HUES48 (cell line): ENCODE results near the gene ZNF445.

Experiments used
- H3K27ac ChIP-seq: one replicate; pipeline ENCODE4 v1.7.0; 2013; ENCODE audit warnings: low read depth, low read length, inconsistent platforms
- H3K27me3 ChIP-seq: 2 replicates; pipeline ENCODE4 v1.6.1; 2013; ENCODE audit warnings: mild to moderate bottlenecking, low read length; ENCODE audit not compliant: control insufficient read depth, insufficient read depth
- H3K36me3 ChIP-seq: 2 replicates; pipeline ENCODE4 v1.6.1; 2013; ENCODE audit warnings: low read length; ENCODE audit not compliant: control insufficient read depth, insufficient read depth
- H3K4me1 ChIP-seq: 2 replicates; pipeline ENCODE4 v1.6.1; 2013; ENCODE audit warnings: mild to moderate bottlenecking, low read length; ENCODE audit not compliant: control insufficient read depth, insufficient read depth
- H3K4me3 ChIP-seq: 2 replicates; pipeline ENCODE4 v1.5.1; 2013; ENCODE audit warnings: mild to moderate bottlenecking, low read depth, low read length
- H3K9ac ChIP-seq: 2 replicates; pipeline ENCODE4 v1.6.1; 2013; ENCODE audit warnings: mild to moderate bottlenecking, low read depth, low read length, moderate library complexity
- H3K9me3 ChIP-seq: 2 replicates; pipeline ENCODE4 v1.6.1; 2013; ENCODE audit warnings: low read length; ENCODE audit not compliant: control insufficient read depth, insufficient read depth

ZNF445 gene

GRCh38 chr3:44477312-44478030 lies at the start of gene ZNF445:
Gene ZNF445 (minus strand): TSS chr3:44477670. CDS start chr3:44455549, 22,121 bp downstream.
- H3K36me3 ChIP-seq = no peaks in the 10 kb centered on the region
- peak within 1 kb of the TSS; percentile 51 for H3K27ac ChIP-seq
- H3K4me1 ChIP-seq = peaks cover 31% of the 10 kb centered on the region
- peak within 1 kb of the TSS; percentile 58 for H3K9ac ChIP-seq
- H3K9me3 ChIP-seq = no peaks in the 10 kb centered on the region
- H3K27me3 ChIP-seq = no peaks in the 10 kb centered on the region
- peak within 1 kb of the TSS; percentile 90 for H3K4me3 ChIP-seq

- no peak overlapping the region for H3K27ac ChIP-seq
- no peaks in the 10 kb centered on the region for H3K9me3 ChIP-seq
- peaks cover 4% of the 10 kb centered on the region; the same call in 1 of the 2 replicates for H3K27me3 ChIP-seq
- H3K36me3 ChIP-seq = no peaks in the 10 kb centered on the region
- H3K4me1 ChIP-seq = peaks cover 7% of the 10 kb centered on the region; the same call in 1 of the 2 replicates
- H3K4me3 ChIP-seq = no peak overlapping the region
- no peak overlapping the region for H3K9ac ChIP-seq
Observed at GRCh38 chr3:44525060-44525459, 47.6 kb upstream of the ZNF445 start.

DNA sequence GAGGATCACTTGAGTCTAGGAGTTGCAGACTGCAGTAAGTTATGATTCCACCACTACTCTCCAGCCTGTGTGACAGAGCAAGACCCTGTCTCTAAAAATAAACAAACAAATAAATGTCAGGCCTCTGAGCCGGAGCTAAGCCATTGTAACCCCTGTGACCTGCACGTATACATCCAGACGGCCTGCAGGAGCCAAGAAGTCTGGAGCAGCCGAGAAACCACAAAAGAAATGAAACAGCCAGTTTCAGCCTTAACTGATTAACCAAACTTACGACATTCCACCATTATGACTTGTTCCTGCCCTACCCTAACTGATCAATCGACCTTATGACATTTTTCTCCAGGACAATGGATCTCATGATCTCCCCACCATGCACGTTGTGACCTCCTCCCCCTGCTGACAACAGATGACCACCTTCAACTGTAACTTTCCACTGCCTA lies 45.0 kb upstream of the ZNF445 start:
- no peaks in the 10 kb centered on the region for H3K9me3 ChIP-seq
- peaks cover 7% of the 10 kb centered on the region; the same call in 1 of the 2 replicates for H3K4me1 ChIP-seq
- no peak overlapping the region for H3K9ac ChIP-seq
- H3K27me3 ChIP-seq = no peaks in the 10 kb centered on the region
- H3K36me3 ChIP-seq = no peaks in the 10 kb centered on the region
- H3K4me3 ChIP-seq = no peak overlapping the region
- H3K27ac ChIP-seq = no peak overlapping the region

DNA sequence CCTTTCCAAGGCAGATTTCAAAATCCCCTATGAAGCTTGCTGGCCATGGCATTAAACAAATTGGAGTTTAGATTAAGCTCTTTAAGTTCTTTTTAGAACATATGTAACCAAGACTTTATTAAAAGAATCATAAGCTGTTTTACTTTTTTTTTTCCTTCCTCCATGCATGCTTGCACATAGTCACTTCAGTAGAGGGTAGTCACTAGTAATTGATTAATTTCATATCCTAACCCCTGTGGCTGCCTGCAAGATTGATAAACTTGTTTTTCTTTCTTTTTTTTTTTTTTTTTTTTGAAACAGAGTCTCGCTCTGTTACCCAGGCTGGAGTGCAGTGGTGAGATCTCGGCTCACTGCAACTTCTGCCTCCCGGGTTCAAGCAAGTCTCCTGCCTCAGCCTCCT lies 44.3 kb upstream of the ZNF445 start:
- Histone ChIP-seq H3K27me3 (no peaks in the 10 kb centered on the region), H3K9ac (no peak overlapping the region), H3K9me3 (no peaks in the 10 kb centered on the region), H3K36me3 (no peaks in the 10 kb centered on the region), H3K27ac (no peak overlapping the region), H3K4me1 (peaks cover 7% of the 10 kb centered on the region; the same call in 1 of the 2 replicates), H3K4me3 (no peak overlapping the region)

DNA sequence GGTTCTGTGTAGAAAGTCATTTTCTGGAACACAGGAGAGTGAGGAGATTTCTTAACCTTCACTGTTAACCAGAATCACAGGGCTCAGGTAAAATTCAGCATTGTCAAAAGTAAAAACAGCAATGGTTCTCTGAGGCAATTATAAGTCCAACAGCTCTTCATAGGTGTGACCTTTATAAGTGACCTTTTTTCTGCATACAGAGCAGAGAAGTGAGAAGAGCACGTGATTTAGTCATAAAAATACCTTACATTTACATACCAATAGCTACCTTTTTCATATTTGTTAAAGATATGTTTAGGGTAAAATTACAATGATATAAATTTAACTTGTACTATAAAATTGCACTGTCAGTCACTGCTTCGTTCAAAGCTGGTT lies 41.3 kb upstream of the ZNF445 start:
- Histone ChIP-seq H3K27me3 (no peaks in the 10 kb centered on the region), H3K9me3 (no peaks in the 10 kb centered on the region), H3K27ac (no peak overlapping the region), H3K9ac (no peak overlapping the region), H3K4me1 (peaks cover 7% of the 10 kb centered on the region; the same call in 1 of the 2 replicates), H3K4me3 (no peak overlapping the region), H3K36me3 (no peaks in the 10 kb centered on the region)

- H3K27ac ChIP-seq = no peak overlapping the region
Observed at GRCh38 chr3:44516230-44516629, 38.8 kb upstream of the ZNF445 start.

GRCh38 chr3:44513513-44513912 lies 36.0 kb upstream of the ZNF445 start:
- Histone ChIP-seq H3K27me3 (no peaks in the 10 kb centered on the region), H3K9ac (no peak overlapping the region), H3K4me3 (no peak overlapping the region), H3K4me1 (peaks cover 17% of the 10 kb centered on the region; the same call in 1 of the 2 replicates), H3K36me3 (no peaks in the 10 kb centered on the region), H3K27ac (no peak overlapping the region), H3K9me3 (no peaks in the 10 kb centered on the region)

More at GRCh38 chr3:44516230-44516629, 38.8 kb upstream of the ZNF445 start:
- Histone ChIP-seq H3K4me3 (no peak overlapping the region), H3K4me1 (peaks cover 15% of the 10 kb centered on the region), H3K36me3 (no peaks in the 10 kb centered on the region), H3K9ac (no peak overlapping the region), H3K27me3 (no peaks in the 10 kb centered on the region), H3K9me3 (no peaks in the 10 kb centered on the region)

DNA sequence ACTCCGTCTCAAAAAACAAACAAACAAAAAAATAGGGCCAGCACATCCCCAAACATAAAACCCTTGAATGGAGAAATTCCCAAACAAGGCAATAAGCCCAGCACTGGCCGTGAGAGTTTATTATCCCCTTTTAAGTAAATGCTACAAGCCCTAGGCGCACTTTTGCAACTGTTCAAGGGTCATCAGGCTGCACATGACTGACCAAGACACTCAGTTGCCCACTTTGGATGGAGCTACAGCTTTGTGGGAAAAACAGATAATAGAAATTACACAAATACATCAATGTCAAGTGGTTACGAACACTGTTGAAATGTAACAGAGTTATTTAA lies 33.7 kb upstream of the ZNF445 start:
- peak overlapping the region; percentile 86 for H3K27ac ChIP-seq
- peaks cover 25% of the 10 kb centered on the region; the same call in 1 of the 2 replicates for H3K4me1 ChIP-seq
- H3K9me3 ChIP-seq = no peaks in the 10 kb centered on the region
- H3K36me3 ChIP-seq = no peaks in the 10 kb centered on the region
- peak overlapping the region; percentile 81; the same call in 1 of the 2 replicates for H3K9ac ChIP-seq
- H3K4me3 ChIP-seq = peak overlapping the region; percentile 98
- H3K27me3 ChIP-seq = no peaks in the 10 kb centered on the region

DNA sequence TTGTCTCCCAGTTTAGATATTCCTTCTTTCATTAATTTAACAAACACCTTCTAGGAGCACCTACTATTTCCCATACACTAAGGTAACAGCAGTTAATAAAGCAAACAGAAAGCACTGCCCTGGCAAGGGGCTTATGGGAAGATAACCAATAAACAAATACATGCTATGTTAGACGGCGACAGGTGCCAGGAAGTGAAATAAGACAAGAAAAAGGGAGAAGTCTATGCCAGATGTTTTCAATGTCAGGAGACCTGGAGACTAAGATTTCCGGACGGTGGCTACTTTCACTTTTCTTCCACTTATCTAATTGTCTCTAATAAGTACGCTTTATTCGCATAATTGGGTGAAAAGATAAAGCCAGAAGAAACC lies 32.5 kb upstream of the ZNF445 start:
- H3K4me1 ChIP-seq = peaks cover 25% of the 10 kb centered on the region; the same call in 1 of the 2 replicates
- H3K9ac ChIP-seq = peak overlapping the region; percentile 74
- peak overlapping the region; percentile 76 for H3K27ac ChIP-seq
- H3K27me3 ChIP-seq = no peaks in the 10 kb centered on the region
- H3K9me3 ChIP-seq = no peaks in the 10 kb centered on the region
- H3K4me3 ChIP-seq = peak overlapping the region; percentile 98
- no peaks in the 10 kb centered on the region for H3K36me3 ChIP-seq

GRCh38 chr3:44509393-44509921 lies 32.0 kb upstream of the ZNF445 start:
- H3K36me3 ChIP-seq = no peaks in the 10 kb centered on the region
- no peaks in the 10 kb centered on the region for H3K27me3 ChIP-seq
- H3K4me1 ChIP-seq = peaks cover 25% of the 10 kb centered on the region; the same call in 1 of the 2 replicates
- no peak overlapping the region for H3K27ac ChIP-seq
- peak overlapping the region; percentile 98 for H3K4me3 ChIP-seq
- no peaks in the 10 kb centered on the region for H3K9me3 ChIP-seq
- no peak overlapping the region for H3K9ac ChIP-seq

DNA sequence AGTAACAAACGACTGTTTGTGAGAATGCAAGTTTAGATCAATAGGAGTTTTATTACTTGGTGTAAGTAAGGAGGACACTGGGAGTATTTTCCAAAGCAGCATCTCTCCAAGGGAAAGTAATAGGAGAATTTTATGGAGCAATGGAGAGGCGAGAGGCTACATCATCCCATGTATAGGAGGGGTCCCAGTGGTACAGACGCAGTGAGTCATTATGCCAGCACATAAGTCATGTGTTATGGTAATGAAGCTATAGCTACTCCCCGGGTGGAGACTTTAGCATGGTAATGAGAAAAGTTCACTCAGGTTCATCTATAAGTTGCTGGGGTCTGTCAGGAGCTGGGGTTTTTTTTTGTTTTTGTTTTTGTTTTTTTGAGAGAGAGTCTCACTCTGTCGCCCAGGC lies 29.5 kb upstream of the ZNF445 start:
- H3K27ac ChIP-seq = peak overlapping the region; percentile 55
- H3K36me3 ChIP-seq = 0 out of 2 replicates have a peak, but pooled peaks cover 4% of the 10 kb centered on the region
- H3K9me3 ChIP-seq = peaks cover 2% of the 10 kb centered on the region; the same call in 1 of the 2 replicates
- H3K4me3 ChIP-seq = no peak overlapping the region
- H3K9ac ChIP-seq = no peak overlapping the region
- H3K27me3 ChIP-seq = no peaks in the 10 kb centered on the region
- H3K4me1 ChIP-seq = peaks cover 20% of the 10 kb centered on the region; the same call in 1 of the 2 replicates
